Tibial artery (tissue), 4 donors: Measurements from ENCODE around the gene TRIM52.
"Not testable (repeated sequence)": the region's sequence is repeated elsewhere in the genome, so short reads cannot be mapped to it uniquely, and the experiment has no call there.

ENCODE experiments used
- DNase-seq, 2 donors: peaks; one replicate each; pipeline ENCODE4 v3.0.0-alpha.2; 2019
- H3K27ac ChIP-seq, 2 donors: fragments of 200-600 bp; sonication (generic) in 1 of 2; 1 replicate in 1 of 2; 2 replicates in 1 of 2; pipeline ENCODE4 v1.5.1; 2018 to 2019; ENCODE audit warnings: mild to moderate bottlenecking in 1 of 2
- H3K27me3 ChIP-seq, 2 donors: fragments of 200-600 bp; sonication (generic) in 1 of 2; one replicate each; pipeline versions ENCODE4 v1.5.1 to v1.6.0; 2016 to 2019
- H3K36me3 ChIP-seq, 3 donors: fragments of 200-600 bp; sonication (generic) in 2 of 3; one replicate each; pipeline ENCODE4 v1.5.1; 2016 to 2019; ENCODE audit warnings: mild to moderate bottlenecking in 2 of 3
- H3K4me1 ChIP-seq, 4 donors: fragments of 200-600 bp; sonication (generic) in 2 of 4; 1 replicate in 3 of 4; 2 replicates in 1 of 4; pipeline ENCODE4 v1.5.1; 2016 to 2019
- H3K4me3 ChIP-seq, 2 donors: fragments of 200-600 bp; sonication (generic) in 1 of 2; 1 replicate in 1 of 2; 2 replicates in 1 of 2; pipeline ENCODE4 v1.5.1; 2018 to 2019; ENCODE audit warnings: mild to moderate bottlenecking in 2 of 2
- H3K9me3 ChIP-seq, 3 donors: fragments of 200-600 bp; sonication (generic) in 1 of 3; one replicate each; pipeline ENCODE4 v1.5.1; 2016 to 2019
- CTCF ChIP-seq, 2 experiments: fragments of 200-600 bp in 1 of 2; fragments of 450-650 bp in 1 of 2; IDR thresholded peaks; one replicate each; pipeline ENCODE4 v1.5.1; 2017 to 2019; ENCODE audit warnings: antibody characterized with exemption in 2 of 2, mild to moderate bottlenecking in 1 of 2, moderate library complexity in 1 of 2
- intact Hi-C: fragments of 100-400 bp; cut with DNase I; formaldehyde crosslinking; loops from one replicate; pipeline ENCODE4 v1.15.0; 2023; ENCODE audit warnings: low total_unique reads

Gene TRIM52

GRCh38 chr5:181281984-181282316 is 21.0 kb upstream of the TRIM52 start:
- Histone ChIP-seq H3K4me3 (no peak overlapping the region), H3K27ac (no peak overlapping the region), H3K36me3 (no peaks in the 10 kb centered on the region), H3K27me3 (no peaks in the 10 kb centered on the region), H3K4me1 (no peaks in the 10 kb centered on the region), H3K9me3 (no peaks in the 10 kb centered on the region)
- no peak for TF ChIP-seq CTCF (IDR thresholded peaks at IDR 0.05)
- DNase-seq, result no peak
- intact Hi-C loops, result no loop called here

GRCh38 chr5:181281077-181281983 is 20.4 kb upstream of the TRIM52 start:
- Histone ChIP-seq H3K9me3 (no peaks in the 10 kb centered on the region), H3K27ac (no peak overlapping the region), H3K4me3 (no peak overlapping the region), H3K36me3 (no peaks in the 10 kb centered on the region), H3K4me1 (no peaks in the 10 kb centered on the region), H3K27me3 (no peaks in the 10 kb centered on the region)
- TF ChIP-seq CTCF (IDR thresholded peaks at IDR 0.05), result no peak
- DNase-seq, result no peak
- intact Hi-C loops, result no loop called here

- no peaks in the 10 kb centered on the region for H3K36me3 ChIP-seq
- H3K4me1 ChIP-seq, result no peaks in the 10 kb centered on the region
- no peak for DNase-seq
- no peaks in the 10 kb centered on the region for H3K27me3 ChIP-seq
- H3K9me3 ChIP-seq, result no peaks in the 10 kb centered on the region
- no peak for TF ChIP-seq CTCF (IDR thresholded peaks at IDR 0.05)
- H3K4me3 ChIP-seq, result no peak overlapping the region
- intact Hi-C loops, result no loop called here
- H3K27ac ChIP-seq, result no peak overlapping the region
Measured at GRCh38 chr5:181280251-181280762, 19.4 kb upstream of the TRIM52 start.

- H3K9me3 ChIP-seq, intact Hi-C loops, H3K36me3 ChIP-seq, DNase-seq, H3K27me3 ChIP-seq, H3K4me1 ChIP-seq, H3K27ac ChIP-seq, H3K4me3 ChIP-seq: not testable (repeated sequence)
Measured at GRCh38 chr5:181273433-181273744, 12.4 kb upstream of the TRIM52 start.

- no peak for DNase-seq
- no peaks in the 10 kb centered on the region for H3K9me3 ChIP-seq
- intact Hi-C loops, result no loop called here
- no peak overlapping the region for H3K27ac ChIP-seq
- no peaks in the 10 kb centered on the region for H3K27me3 ChIP-seq
- H3K4me1 ChIP-seq, result no peaks in the 10 kb centered on the region
- no peak for TF ChIP-seq CTCF (IDR thresholded peaks at IDR 0.05)
- no peak overlapping the region for H3K4me3 ChIP-seq
- no peaks in the 10 kb centered on the region for H3K36me3 ChIP-seq
Measured at GRCh38 chr5:181271081-181271480, 10.1 kb upstream of the TRIM52 start.

GRCh38 chr5:181267907-181268306 is 7.0 kb upstream of the TRIM52 start:
- not testable (repeated sequence) for H3K4me1 ChIP-seq, H3K27me3 ChIP-seq, H3K4me3 ChIP-seq, DNase-seq, H3K27ac ChIP-seq, H3K9me3 ChIP-seq
- intact Hi-C loops, result loop anchor here (10.0 kb wide), 2 partner anchors 403 to 1193 kb away; partner anchors contain the start of genes RNF130 and ZFP62
- peaks cover 12 to 14% (median 13%) of the 10 kb centered on the region in 3 donors for H3K36me3 ChIP-seq

- not testable (repeated sequence) for H3K27ac ChIP-seq, H3K4me3 ChIP-seq, DNase-seq, H3K9me3 ChIP-seq, H3K4me1 ChIP-seq, H3K27me3 ChIP-seq
- intact Hi-C loops, result loop anchor here (10.0 kb wide), 2 partner anchors 403 to 1193 kb away; partner anchors contain the start of genes RNF130 and ZFP62
- peaks cover 12 to 14% (median 13%) of the 10 kb centered on the region in 3 donors for H3K36me3 ChIP-seq
Measured at GRCh38 chr5:181267291-181267904, 6.5 kb upstream of the TRIM52 start.
